Measurements from ENCODE around the gene ITGBL1. TPM values are rescaled to one million over a fixed set of nuclear protein-coding genes. Genes with fewer than 3 reads are reported as not detected.

ITGBL1 gene
- total RNA-seq, 2 experiments from 2014 or later: not detected

- H3K27ac ChIP-seq (ENCODE audit: low read depth, low read length, poor library complexity, severe bottlenecking): no peak overlapping the region
- no peak overlapping the region for H3K4me3 ChIP-seq (ENCODE audit: low read depth, low read length, poor library complexity, severe bottlenecking)
- ChIA-PET POLR2A (no interaction called here), CTCF (ENCODE audit: unreplicated experiment) (no interaction called here)
- H3K4me2 ChIP-seq (ENCODE audit: low read length): no peak overlapping the region
- BruUV-seq (replicated peaks): no TSS peak
- no peaks in the 10 kb centered on the region for H3K79me2 ChIP-seq (ENCODE audit: insufficient read depth, low read depth, low read length)
- H3K36me3 ChIP-seq (ENCODE audit: insufficient read depth, low read length): no peaks in the 10 kb centered on the region
- no peaks in the 10 kb centered on the region for H3K4me1 ChIP-seq (ENCODE audit: insufficient read depth, low read length, poor library complexity, severe bottlenecking)
- intact Hi-C loops (cut with micrococcal nuclease; ENCODE audit: unreplicated experiment): no loop called here
- no peaks in the 10 kb centered on the region for H4K20me1 ChIP-seq (ENCODE audit: insufficient read depth, low read length)
- no peak overlapping the region for H2AFZ ChIP-seq (ENCODE audit: low read length)
- no peaks in the 10 kb centered on the region for H3K9me2 ChIP-seq (ENCODE audit: insufficient read depth, low read length)
- no peak for DNase-seq (ENCODE audit: low spot score)
- no peaks in the 10 kb centered on the region for H3K9me3 ChIP-seq (ENCODE audit: low read length)
- no peak for TF ChIP-seq CTCF (conservative IDR thresholded peaks at IDR 0.05; ENCODE audit: low read length)
These were observed 300.0 kb downstream of the ITGBL1 start for GRCh38 chr13:101752432-101752831.

- H3K9me2 ChIP-seq (ENCODE audit: insufficient read depth, low read length): no peaks in the 10 kb centered on the region
- ChIA-PET POLR2A (no interaction called here), CTCF (ENCODE audit: unreplicated experiment) (no interaction called here)
- no peaks in the 10 kb centered on the region for H3K9me3 ChIP-seq (ENCODE audit: low read length)
- intact Hi-C loops (cut with micrococcal nuclease; ENCODE audit: unreplicated experiment): loop anchor here (5.0 kb wide), 1 partner anchor 608 kb away; no protein-coding TSS in a partner anchor
- TF ChIP-seq CTCF (conservative IDR thresholded peaks at IDR 0.05; ENCODE audit: low read length) (no peak), EZH2phosphoT487 (IDR thresholded peaks at IDR 0.05; ENCODE audit: borderline replicate concordance, low read depth, low read length) (no peak)
- H3K79me2 ChIP-seq (ENCODE audit: insufficient read depth, low read depth, low read length): no peaks in the 10 kb centered on the region
- no TSS peak for BruUV-seq (replicated peaks)
- H4K20me1 ChIP-seq (ENCODE audit: insufficient read depth, low read length): no peaks in the 10 kb centered on the region
- DNase-seq (ENCODE audit: low spot score): no peak
- H3K4me1 ChIP-seq (ENCODE audit: insufficient read depth, low read length, poor library complexity, severe bottlenecking): no peaks in the 10 kb centered on the region
- no peak overlapping the region for H3K4me2 ChIP-seq (ENCODE audit: low read length)
- no peak overlapping the region for H3K27ac ChIP-seq (ENCODE audit: low read depth, low read length, poor library complexity, severe bottlenecking)
- H2AFZ ChIP-seq (ENCODE audit: low read length): no peak overlapping the region
- no peaks in the 10 kb centered on the region for H3K36me3 ChIP-seq (ENCODE audit: insufficient read depth, low read length)
- no peak overlapping the region for H3K4me3 ChIP-seq (ENCODE audit: low read depth, low read length, poor library complexity, severe bottlenecking)
These were observed 302.9 kb downstream of the ITGBL1 start for GRCh38 chr13:101755228-101755887.

- Histone ChIP-seq H3K36me3 (ENCODE audit: insufficient read depth, low read length) (no peaks in the 10 kb centered on the region), H3K4me3 (ENCODE audit: low read depth, low read length, poor library complexity, severe bottlenecking) (no peak overlapping the region), H3K4me1 (ENCODE audit: insufficient read depth, low read length, poor library complexity, severe bottlenecking) (no peaks in the 10 kb centered on the region), H2AFZ (ENCODE audit: low read length) (no peak overlapping the region), H3K27ac (ENCODE audit: low read depth, low read length, poor library complexity, severe bottlenecking) (no peak overlapping the region), H3K9me2 (ENCODE audit: insufficient read depth, low read length) (no peaks in the 10 kb centered on the region), H4K20me1 (ENCODE audit: insufficient read depth, low read length) (no peaks in the 10 kb centered on the region), H3K9me3 (ENCODE audit: low read length) (no peaks in the 10 kb centered on the region), H3K79me2 (ENCODE audit: insufficient read depth, low read depth, low read length) (no peaks in the 10 kb centered on the region), H3K4me2 (ENCODE audit: low read length) (no peak overlapping the region)
- intact Hi-C loops (cut with micrococcal nuclease; ENCODE audit: unreplicated experiment): loop anchor here (5.0 kb wide), 1 partner anchor 610 kb away; no protein-coding TSS in a partner anchor
- CTCF ChIA-PET (ENCODE audit: unreplicated experiment): no interaction called here
- peak; percentile 65 for TF ChIP-seq CTCF (conservative IDR thresholded peaks at IDR 0.05; ENCODE audit: low read length)
- no peak for TF ChIP-seq EZH2phosphoT487 (IDR thresholded peaks at IDR 0.05; ENCODE audit: borderline replicate concordance, low read depth, low read length)
- POLR2A ChIA-PET: no interaction called here
- peak; percentile 7 for DNase-seq (ENCODE audit: low spot score)
- BruUV-seq (replicated peaks): no TSS peak
These were observed 305.1 kb downstream of the ITGBL1 start for GRCh38 chr13:101757446-101758039.
